PC-3 (cell line): ENCODE data around the gene IZUMO2. TPM values are rescaled to one million over a fixed set of nuclear protein-coding genes. Genes with fewer than 3 reads are reported as not detected.
A peak's percentile ranks its signal among the peaks of the same experiment; 100 is the strongest.

Source experiments
- ATAC-seq: fragments of 200-7000 bp; cut with Tn5 transposase; 2 replicates; pipeline ENCODE4 v1.9.1; 2020; ENCODE audit warnings: mild to moderate bottlenecking, moderate library complexity
- BruUV-seq: library from RNA; stranded (reverse); fragments of 400-500 nt; replicated peaks from 2 replicates; lab custom pipeline; 2021; lab: Mats Ljungman, UMichigan
- CTCF ChIA-PET: fragments of 300-600 bp; sonication (Branson Sonifier 250); formaldehyde crosslinking; loops from one replicate; lab custom pipeline; 2022; ENCODE audit warnings: antibody characterized with exemption; lab: Charles Lee
- POLR2A ChIA-PET: fragments of 300-600 bp; sonication (Branson Sonifier 250); formaldehyde crosslinking; loops from one replicate; lab custom pipeline; 2022; ENCODE audit warnings: antibody characterized with exemption; ENCODE audit not compliant: unreplicated experiment; lab: Charles Lee
- DNase-seq: peaks from one replicate; pipeline ENCODE4 v3.0.0-alpha.2; 2015
- H2AFZ ChIP-seq: fragments of 300-600 bp; sonication (generic); 2 replicates; pipeline ENCODE4 v1.6.0; 2016; ENCODE audit warnings: antibody characterized with exemption, low read length
- H3F3A ChIP-seq: fragments of 300-600 bp; sonication (generic); one replicate; pipeline ENCODE4 v1.6.0; 2017; ENCODE audit warnings: antibody characterized with exemption, low read length, control low read depth, mild to moderate bottlenecking; ENCODE audit not compliant: unreplicated experiment
- H3K27ac ChIP-seq: fragments of 300-600 bp; sonication (generic); 2 replicates; pipeline ENCODE4 v1.5.1; 2016; ENCODE audit warnings: mild to moderate bottlenecking, low read length
- H3K27me3 ChIP-seq: fragments of 300-600 bp; sonication (generic); 2 replicates; pipeline ENCODE4 v1.6.1; 2016; ENCODE audit warnings: low read length, mixed read lengths
- H3K36me3 ChIP-seq: fragments of 300-600 bp; sonication (generic); 2 replicates; pipeline ENCODE4 v1.6.1; 2016; ENCODE audit warnings: low read depth, mixed run types, low read length, mixed read lengths
- H3K4me1 ChIP-seq: fragments of 300-600 bp; sonication (generic); 2 replicates; pipeline ENCODE4 v1.5.1; 2016; ENCODE audit warnings: low read length; ENCODE audit not compliant: insufficient read depth
- H3K4me2 ChIP-seq: fragments of 300-600 bp; sonication (generic); 2 replicates; pipeline ENCODE4 v1.6.0; 2016; ENCODE audit warnings: low read length
- H3K4me3 ChIP-seq: fragments of 300-600 bp; sonication (generic); 2 replicates; pipeline ENCODE4 v1.5.1; 2016; ENCODE audit warnings: mild to moderate bottlenecking, low read length, mixed read lengths
- H3K79me2 ChIP-seq: fragments of 300-600 bp; sonication (generic); 2 replicates; pipeline ENCODE4 v1.6.1; 2017; ENCODE audit warnings: low read length, mixed read lengths
- H3K9ac ChIP-seq: fragments of 300-600 bp; sonication (generic); 2 replicates; pipeline ENCODE4 v1.6.0; 2016; ENCODE audit warnings: mild to moderate bottlenecking, low read length
- H3K9me2 ChIP-seq: fragments of 300-600 bp; sonication (generic); replicated peaks from 2 replicates; pipeline ENCODE4 v1.6.1; 2016; ENCODE audit warnings: mixed run types, low read length, mixed read lengths
- H3K9me3 ChIP-seq: fragments of 300-600 bp; sonication (generic); 2 replicates; pipeline ENCODE4 v1.6.1; 2016; ENCODE audit warnings: low read length, mixed read lengths
- H4K20me1 ChIP-seq: fragments of 300-600 bp; sonication (generic); 2 replicates; pipeline ENCODE4 v1.6.1; 2016; ENCODE audit warnings: low read length, mixed read lengths
- EZH2 ChIP-seq: fragments of 300-600 bp; sonication (generic); IDR thresholded peaks from one replicate; pipeline ENCODE4 v1.6.1; 2017; ENCODE audit warnings: antibody characterized with exemption, mild to moderate bottlenecking, low read length; ENCODE audit not compliant: unreplicated experiment
- EZH2phosphoT487 ChIP-seq: fragments of 300-600 bp; sonication (generic); IDR thresholded peaks from 2 replicates; pipeline ENCODE4 v1.6.1; 2018; ENCODE audit warnings: mild to moderate bottlenecking, antibody characterized with exemption, low read length, borderline replicate concordance
- intact Hi-C: fragments of 100-400 bp; cut with micrococcal nuclease; formaldehyde crosslinking; loops from 2 replicates; pipeline ENCODE4 v1.9.0; 2023
- total RNA-seq: library from RNA; depleted of rRNA; stranded (reverse); fragments of >200 nt; gene quantifications from 2 replicates; pipeline ENCODE4 v1.2.3, GENCODE V29; 2014
- TF ChIP-seq, protein P1 (sequence below): fragments of 300-600 bp; sonication (generic); conservative IDR thresholded peaks from 2 replicates; pipeline ENCODE4 v1.5.1; 2017; ENCODE audit warnings: antibody characterized with exemption, low read depth, mild to moderate bottlenecking, low read length

IZUMO2 gene
- total RNA-seq, 1 experiment from 2014 or later: not detected

DNA sequence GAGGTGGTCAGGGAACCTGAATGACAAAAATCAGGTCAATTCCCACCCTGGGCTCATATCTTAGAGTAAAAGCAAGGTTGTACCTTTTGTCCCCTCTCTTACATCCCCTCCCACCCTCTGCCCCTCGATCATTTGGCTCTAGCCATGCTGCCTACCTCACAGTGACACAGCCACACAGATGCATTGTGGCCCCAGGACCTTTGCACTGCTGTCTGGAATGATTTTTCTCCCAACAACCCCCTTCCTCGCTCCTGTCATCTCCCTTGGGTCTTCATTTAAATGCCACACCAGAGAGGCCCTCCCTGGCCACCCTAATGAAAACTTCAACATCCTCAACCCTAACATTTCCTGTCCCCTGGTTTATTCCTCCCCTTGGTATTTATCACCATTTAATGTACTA is 44.6 kb upstream of the IZUMO2 start:
- H2AFZ ChIP-seq: no peak overlapping the region
- H3K36me3 ChIP-seq: peaks cover 7% of the 10 kb centered on the region
- peaks cover 21% of the 10 kb centered on the region for H3K4me1 ChIP-seq
- intact Hi-C loops: no loop called here
- H3K79me2 ChIP-seq: peaks cover 22% of the 10 kb centered on the region
- no peaks in the 10 kb centered on the region for H4K20me1 ChIP-seq
- no peaks in the 10 kb centered on the region for H3F3A ChIP-seq
- no peaks in the 10 kb centered on the region for H3K27me3 ChIP-seq
- H3K27ac ChIP-seq: no peak overlapping the region
- DNase-seq (no peak), ATAC-seq (no peak)
- no peak overlapping the region for H3K9ac ChIP-seq
- BruUV-seq: no TSS peak
- no peaks in the 10 kb centered on the region for H3K9me2 ChIP-seq
- no peak overlapping the region for H3K4me3 ChIP-seq
- TF ChIP-seq EZH2: no peak
- TF ChIP-seq, protein P1, sequence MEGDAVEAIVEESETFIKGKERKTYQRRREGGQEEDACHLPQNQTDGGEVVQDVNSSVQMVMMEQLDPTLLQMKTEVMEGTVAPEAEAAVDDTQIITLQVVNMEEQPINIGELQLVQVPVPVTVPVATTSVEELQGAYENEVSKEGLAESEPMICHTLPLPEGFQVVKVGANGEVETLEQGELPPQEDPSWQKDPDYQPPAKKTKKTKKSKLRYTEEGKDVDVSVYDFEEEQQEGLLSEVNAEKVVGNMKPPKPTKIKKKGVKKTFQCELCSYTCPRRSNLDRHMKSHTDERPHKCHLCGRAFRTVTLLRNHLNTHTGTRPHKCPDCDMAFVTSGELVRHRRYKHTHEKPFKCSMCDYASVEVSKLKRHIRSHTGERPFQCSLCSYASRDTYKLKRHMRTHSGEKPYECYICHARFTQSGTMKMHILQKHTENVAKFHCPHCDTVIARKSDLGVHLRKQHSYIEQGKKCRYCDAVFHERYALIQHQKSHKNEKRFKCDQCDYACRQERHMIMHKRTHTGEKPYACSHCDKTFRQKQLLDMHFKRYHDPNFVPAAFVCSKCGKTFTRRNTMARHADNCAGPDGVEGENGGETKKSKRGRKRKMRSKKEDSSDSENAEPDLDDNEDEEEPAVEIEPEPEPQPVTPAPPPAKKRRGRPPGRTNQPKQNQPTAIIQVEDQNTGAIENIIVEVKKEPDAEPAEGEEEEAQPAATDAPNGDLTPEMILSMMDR: no peak
- no peak for TF ChIP-seq EZH2phosphoT487
- H3K9me3 ChIP-seq: no peaks in the 10 kb centered on the region
- ChIA-PET POLR2A (no interaction called here), CTCF (no interaction called here)
- H3K4me2 ChIP-seq: no peak overlapping the region

DNA sequence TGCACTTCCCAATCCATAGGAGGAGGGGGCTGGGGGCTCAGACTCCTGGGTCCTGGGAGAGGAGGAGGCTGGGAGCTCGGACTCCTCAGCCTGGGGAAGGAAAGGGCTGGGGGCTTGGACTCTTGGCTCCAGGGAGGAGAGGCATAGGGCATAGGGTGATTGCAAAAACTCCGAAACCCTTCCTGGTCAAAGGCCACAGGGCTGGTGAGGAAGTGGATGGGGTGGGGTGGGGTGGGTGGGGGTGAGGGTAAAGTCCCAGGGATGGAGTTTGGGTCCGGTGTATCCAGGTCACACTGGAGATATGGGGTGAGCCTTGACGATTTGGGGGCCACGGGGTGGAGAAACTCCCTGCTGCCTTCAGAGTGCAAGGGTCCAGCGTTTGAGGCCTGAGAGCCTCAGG is 43.1 kb upstream of the IZUMO2 start:
- ChIA-PET CTCF (no interaction called here), POLR2A (no interaction called here)
- DNase-seq: no peak
- Histone ChIP-seq H3K9me2 (no peaks in the 10 kb centered on the region), H3K79me2 (peaks cover 22% of the 10 kb centered on the region), H3K9me3 (no peaks in the 10 kb centered on the region), H3K4me1 (peaks cover 21% of the 10 kb centered on the region), H4K20me1 (no peaks in the 10 kb centered on the region), H3K4me3 (peak overlapping the region; percentile 77; the same call in 1 of the 2 replicates), H2AFZ (no peak overlapping the region), H3K27ac (peak overlapping the region; percentile 55; the same call in 1 of the 2 replicates), H3K4me2 (peak overlapping the region; percentile 88), H3K27me3 (no peaks in the 10 kb centered on the region), H3K36me3 (peaks cover 4% of the 10 kb centered on the region), H3F3A (no peaks in the 10 kb centered on the region), H3K9ac (peak overlapping the region; percentile 76; the same call in 1 of the 2 replicates)
- intact Hi-C loops: no loop called here
- BruUV-seq: no TSS peak
- no peak for ATAC-seq
- TF ChIP-seq, protein P1: no peak

GRCh38 chr19:50205681-50206138 is 42.6 kb upstream of the IZUMO2 start:
- ATAC-seq (no peak; the same call in 1 of the 2 replicates), DNase-seq (no peak)
- Histone ChIP-seq H3K27me3 (no peaks in the 10 kb centered on the region), H4K20me1 (no peaks in the 10 kb centered on the region), H3K4me1 (peaks cover 21% of the 10 kb centered on the region), H3K4me3 (peak overlapping the region; percentile 77), H3K79me2 (peaks cover 22% of the 10 kb centered on the region), H3K9ac (peak overlapping the region; percentile 76), H3K9me3 (no peaks in the 10 kb centered on the region), H3K36me3 (peaks cover 1% of the 10 kb centered on the region), H3F3A (no peaks in the 10 kb centered on the region), H2AFZ (peak overlapping the region; percentile 75), H3K9me2 (no peaks in the 10 kb centered on the region), H3K4me2 (peak overlapping the region; percentile 88), H3K27ac (peak overlapping the region; percentile 55)
- ChIA-PET CTCF (interaction anchor here (0.6 to 1.2 kb wide), 3 partner anchors 9 to 30 kb away, joined by 4 read pairs; no protein-coding TSS in a partner anchor), POLR2A (no interaction called here)
- intact Hi-C loops: no loop called here
- BruUV-seq: TSS peak; percentile 14
- TF ChIP-seq EZH2phosphoT487: no peak
- TF ChIP-seq EZH2: no peak
- TF ChIP-seq, protein P1: no peak
